GM12874 (cell line): ENCODE data around the gene USP49.

ENCODE experiments used
- CTCF ChIP-seq: IDR thresholded peaks from 2 replicates; pipeline ENCODE4 v1.5.1; 2011; ENCODE audit warnings: low read depth, mild to moderate bottlenecking, control low read depth, low read length, moderate library complexity; ENCODE audit not compliant: insufficient read depth

USP49 gene

GRCh38 chr6:41786451-41787218, 108.5 kb downstream of the USP49 start:
- TF ChIP-seq CTCF: peak; percentile 83

DNA sequence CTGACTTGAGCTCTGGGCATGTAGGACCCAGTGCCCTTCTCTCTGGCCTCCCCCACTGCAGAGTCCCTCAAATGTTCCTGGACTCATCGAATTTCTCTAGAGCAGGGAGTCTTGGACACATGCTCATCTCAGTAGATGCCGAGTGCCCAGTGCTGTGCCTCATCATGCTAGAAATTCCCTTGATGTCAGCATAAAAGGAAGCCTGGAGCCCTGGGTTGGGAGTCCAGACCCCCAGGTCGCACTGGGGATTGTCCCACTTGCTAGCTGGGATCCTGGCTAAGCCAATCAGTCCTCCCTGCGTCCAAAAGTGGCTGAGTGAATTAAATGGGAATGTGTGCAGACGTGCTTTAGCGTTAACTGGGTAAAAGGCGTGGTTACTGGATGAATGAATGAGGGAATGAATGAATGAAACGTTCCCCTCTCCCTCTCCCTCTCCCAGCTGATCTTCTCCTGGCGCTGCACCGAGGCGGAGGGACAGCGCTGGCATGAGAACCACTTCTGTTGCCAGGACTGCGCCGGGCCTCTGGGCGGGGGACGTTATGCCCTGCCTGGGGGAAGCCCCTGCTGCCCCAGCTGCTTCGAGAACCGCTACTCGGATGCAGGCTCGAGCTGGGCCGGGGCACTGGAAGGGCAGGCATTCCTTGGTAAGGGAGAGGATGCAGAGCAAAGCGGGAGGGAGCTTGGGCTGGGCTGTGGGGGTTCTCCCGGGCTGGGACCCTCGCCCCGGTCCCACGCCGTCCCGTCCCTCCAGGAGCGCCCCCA, 109.3 kb downstream of the USP49 start:
- TF ChIP-seq CTCF: no peak

GRCh38 chr6:41785254-41785653, 109.9 kb downstream of the USP49 start:
- TF ChIP-seq CTCF: no peak

DNA sequence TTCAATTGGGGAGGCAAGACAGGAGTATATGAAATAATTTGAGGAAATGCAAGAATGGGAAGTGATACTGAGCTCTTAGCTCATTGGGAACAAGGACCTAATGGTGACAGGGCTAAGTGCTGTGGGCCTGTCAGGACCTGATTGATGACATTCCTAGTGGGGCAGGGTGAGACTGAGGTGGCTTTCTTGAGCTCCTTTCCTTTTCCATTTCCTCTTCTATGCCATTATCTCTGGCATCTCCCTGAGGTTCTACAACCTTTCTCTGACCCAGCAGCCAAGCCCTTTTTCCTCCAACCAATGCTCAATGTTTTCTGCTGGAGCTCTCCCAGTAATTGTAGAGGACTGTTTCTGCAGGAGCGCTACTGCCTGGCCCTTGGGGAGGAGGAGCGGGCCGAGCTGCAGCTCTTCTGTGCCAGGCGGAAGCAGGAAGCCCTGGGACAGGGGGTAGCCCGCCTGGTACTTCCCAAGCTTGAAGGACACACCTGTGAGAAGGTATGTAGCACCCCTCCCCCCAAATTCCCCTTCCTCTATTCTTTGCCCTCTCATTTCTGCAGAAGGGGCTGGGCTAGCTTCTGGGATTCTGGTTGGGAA, 110.5 kb downstream of the USP49 start:
- TF ChIP-seq CTCF: no peak

- no peak for TF ChIP-seq CTCF
Observed at GRCh38 chr6:41783106-41783780, 111.9 kb downstream of the USP49 start.

GRCh38 chr6:41781366-41781730, 113.8 kb downstream of the USP49 start:
- no peak for TF ChIP-seq CTCF
